ENCODE data around the gene PPP2R5C. TPM values are rescaled to one million over a fixed set of nuclear protein-coding genes. Genes with fewer than 3 reads are reported as not detected.

Gene PPP2R5C
- total RNA-seq, 1 experiment from 2014 or later: 120 TPM

DNA sequence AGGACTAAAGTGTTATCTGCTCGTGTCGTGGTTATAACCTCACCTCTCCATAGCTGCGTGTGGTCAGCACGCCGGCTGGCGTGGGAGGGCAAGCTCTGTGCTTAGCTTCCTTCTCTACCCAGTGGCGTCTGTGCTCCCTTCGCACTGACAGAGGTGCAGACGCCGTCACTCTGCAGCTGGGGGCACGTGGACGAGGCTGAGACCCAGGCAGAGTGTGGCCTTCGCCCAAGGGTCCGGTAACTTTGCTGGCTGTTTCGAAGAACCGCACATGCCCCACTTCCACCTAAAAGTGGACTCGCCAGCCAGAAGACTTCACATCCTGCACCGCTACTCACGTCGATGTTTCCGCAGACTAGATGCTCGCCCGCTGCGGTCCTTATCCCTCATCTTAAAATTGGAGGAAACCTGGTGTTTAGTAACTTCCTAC, 166.9 kb downstream of the PPP2R5C start:
- peaks cover 5% of the 10 kb centered on the region for H3K36me3 Mint-ChIP-seq (ENCODE audit: insufficient read depth, unreplicated experiment)
- no peaks in the 10 kb centered on the region for H3K9me3 Mint-ChIP-seq (ENCODE audit: low read depth, unreplicated experiment)
- H3K27me3 Mint-ChIP-seq (ENCODE audit: unreplicated experiment): no peaks in the 10 kb centered on the region
- DNase-seq: no peak
- H3K27ac Mint-ChIP-seq (ENCODE audit: unreplicated experiment): no peak overlapping the region
- H3K4me3 Mint-ChIP-seq (ENCODE audit: low read depth, unreplicated experiment): no peak overlapping the region
- H3K4me1 Mint-ChIP-seq (ENCODE audit: low read depth, unreplicated experiment): no peaks in the 10 kb centered on the region
- intact Hi-C loops (cut with micrococcal nuclease; ENCODE audit: unreplicated experiment): loop anchor here (10.0 kb wide), 1 partner anchor 154 kb away; no protein-coding TSS in a partner anchor
- BruUV-seq (replicated peaks): no TSS peak
- no peak for TF ChIP-seq CTCF (IDR thresholded peaks at IDR 0.05; ENCODE audit: unreplicated experiment)
- CTCF ChIA-PET: no interaction called here

DNA sequence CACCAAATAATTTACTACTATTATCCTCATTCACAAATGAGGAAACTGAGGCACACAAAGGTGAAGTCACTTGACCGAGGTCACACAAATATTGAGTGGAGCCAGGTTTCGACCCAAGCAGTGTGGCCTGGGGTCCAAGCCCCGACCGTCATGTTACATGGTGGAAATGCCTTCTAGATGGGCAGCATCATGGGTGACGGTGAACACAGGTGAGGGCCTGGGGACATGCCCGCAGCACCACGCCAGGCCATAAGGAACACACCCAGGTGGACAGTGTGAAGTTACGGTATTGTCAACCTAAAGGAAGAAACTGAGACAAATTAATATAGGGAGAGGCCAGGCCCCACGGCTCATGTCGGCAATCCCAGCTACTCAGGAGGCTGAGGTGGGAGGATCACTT, 167.6 kb downstream of the PPP2R5C start:
- no peaks in the 10 kb centered on the region for H3K9me3 Mint-ChIP-seq (ENCODE audit: low read depth, unreplicated experiment)
- BruUV-seq (replicated peaks): TSS peak; percentile 10

DNA sequence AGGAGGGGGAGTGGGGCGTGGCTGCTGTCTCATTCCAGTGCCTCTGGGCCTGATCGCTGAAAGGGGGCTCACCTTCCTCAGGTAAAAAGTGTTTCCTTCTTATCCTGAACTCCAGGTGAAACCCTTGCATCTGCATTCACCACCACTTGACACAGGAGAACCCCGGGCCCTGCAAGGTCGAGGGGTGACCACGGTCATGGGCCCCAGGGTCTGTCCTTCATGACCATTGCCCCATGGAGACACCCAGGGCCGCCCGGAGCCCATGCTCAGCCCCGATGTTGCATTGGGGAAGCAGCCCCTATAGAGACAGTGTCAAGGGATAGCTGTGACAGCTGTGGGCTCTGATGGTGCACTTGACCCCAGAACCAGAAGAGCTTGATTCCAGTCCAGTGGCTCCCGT, 168.4 kb downstream of the PPP2R5C start:
- H3K4me3 Mint-ChIP-seq (ENCODE audit: low read depth, unreplicated experiment): no peak overlapping the region
- no peaks in the 10 kb centered on the region for H3K27me3 Mint-ChIP-seq (ENCODE audit: unreplicated experiment)
- no peak for TF ChIP-seq CTCF (IDR thresholded peaks at IDR 0.05; ENCODE audit: unreplicated experiment)
- H3K9me3 Mint-ChIP-seq (ENCODE audit: low read depth, unreplicated experiment): no peaks in the 10 kb centered on the region
- no peaks in the 10 kb centered on the region for H3K4me1 Mint-ChIP-seq (ENCODE audit: low read depth, unreplicated experiment)
- intact Hi-C loops (cut with micrococcal nuclease; ENCODE audit: unreplicated experiment): loop anchor here (10.0 kb wide), 1 partner anchor 155 kb away; no protein-coding TSS in a partner anchor
- CTCF ChIA-PET: interaction anchor here (1.1 kb wide), 1 partner anchor 120 kb away, joined by 5 read pairs; no protein-coding TSS in a partner anchor
- DNase-seq: no peak
- no TSS peak for BruUV-seq (replicated peaks)
- H3K27ac Mint-ChIP-seq (ENCODE audit: unreplicated experiment): no peak overlapping the region
- peaks cover 5% of the 10 kb centered on the region for H3K36me3 Mint-ChIP-seq (ENCODE audit: insufficient read depth, unreplicated experiment)

More for the DNA sequence above, 167.6 kb downstream of the PPP2R5C start:
- DNase-seq: no peak
- TF ChIP-seq CTCF (IDR thresholded peaks at IDR 0.05; ENCODE audit: unreplicated experiment): no peak
- Mint-ChIP-seq H3K36me3 (ENCODE audit: insufficient read depth, unreplicated experiment) (peaks cover 5% of the 10 kb centered on the region), H3K4me1 (ENCODE audit: low read depth, unreplicated experiment) (no peaks in the 10 kb centered on the region), H3K4me3 (ENCODE audit: low read depth, unreplicated experiment) (no peak overlapping the region), H3K27ac (ENCODE audit: unreplicated experiment) (no peak overlapping the region), H3K27me3 (ENCODE audit: unreplicated experiment) (no peaks in the 10 kb centered on the region)
- intact Hi-C loops (cut with micrococcal nuclease; ENCODE audit: unreplicated experiment): loop anchor here (10.0 kb wide), 1 partner anchor 154 kb away; no protein-coding TSS in a partner anchor
- CTCF ChIA-PET: interaction anchor here (1.1 kb wide), 1 partner anchor 119 kb away, joined by 5 read pairs; no protein-coding TSS in a partner anchor

DNA sequence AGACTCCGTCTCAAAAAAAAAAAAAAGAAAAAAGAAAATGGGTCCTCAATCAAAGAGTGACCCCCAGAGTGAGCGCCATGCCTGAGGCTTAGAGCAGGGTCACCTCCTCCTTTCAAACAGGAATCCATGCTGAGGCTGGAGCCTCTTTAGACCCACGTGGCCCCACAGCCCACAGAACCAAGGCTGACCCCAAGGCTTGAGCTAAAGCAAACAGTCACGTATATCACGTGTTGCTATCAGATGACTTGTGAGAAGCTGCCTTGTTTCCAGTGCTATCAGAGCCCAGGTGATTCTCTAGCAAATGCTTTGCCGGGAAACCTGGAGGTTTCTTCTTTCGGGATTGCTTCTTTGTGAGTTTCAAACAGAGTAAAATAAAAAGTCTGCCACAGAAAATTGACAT, 171.2 kb downstream of the PPP2R5C start:
- TF ChIP-seq CTCF (IDR thresholded peaks at IDR 0.05; ENCODE audit: unreplicated experiment): no peak
- no peaks in the 10 kb centered on the region for H3K9me3 Mint-ChIP-seq (ENCODE audit: low read depth, unreplicated experiment)
- no TSS peak for BruUV-seq (replicated peaks)
- no peaks in the 10 kb centered on the region for H3K27me3 Mint-ChIP-seq (ENCODE audit: unreplicated experiment)
- H3K4me1 Mint-ChIP-seq (ENCODE audit: low read depth, unreplicated experiment): no peaks in the 10 kb centered on the region
- intact Hi-C loops (cut with micrococcal nuclease; ENCODE audit: unreplicated experiment): no loop called here
- H3K36me3 Mint-ChIP-seq (ENCODE audit: insufficient read depth, unreplicated experiment): peaks cover 5% of the 10 kb centered on the region
- H3K27ac Mint-ChIP-seq (ENCODE audit: unreplicated experiment): no peak overlapping the region
- CTCF ChIA-PET: no interaction called here
- DNase-seq: no peak
- H3K4me3 Mint-ChIP-seq (ENCODE audit: low read depth, unreplicated experiment): no peak overlapping the region
